Muscle layer of colon (tissue), 2 donors: ENCODE measurements around the gene PMM2.

Source experiments
- H3K27ac ChIP-seq: one replicate; pipeline ENCODE4 v1.7.0; 2013; ENCODE audit warnings: low read depth, mild to moderate bottlenecking, low read length, moderate library complexity
- H3K27me3 ChIP-seq, 2 donors: one replicate each; pipeline ENCODE4 v1.7.0; 2013; ENCODE audit warnings: low read length in 2 of 2, mild to moderate bottlenecking in 2 of 2; ENCODE audit not compliant: insufficient read depth in 2 of 2, control insufficient read depth in 1 of 2
- H3K36me3 ChIP-seq: one replicate; pipeline ENCODE4 v1.7.0; 2013; ENCODE audit warnings: mild to moderate bottlenecking, low read length; ENCODE audit not compliant: insufficient read depth
- H3K4me1 ChIP-seq: one replicate; pipeline ENCODE4 v1.7.0; 2013; ENCODE audit warnings: mild to moderate bottlenecking, low read length; ENCODE audit not compliant: insufficient read depth
- H3K4me3 ChIP-seq, 2 donors: one replicate each; pipeline ENCODE4 v1.7.0; 2013; ENCODE audit warnings: low read length in 2 of 2, low read depth in 1 of 2, mild to moderate bottlenecking in 1 of 2, moderate library complexity in 1 of 2
- H3K9ac ChIP-seq: one replicate; pipeline ENCODE4 v1.7.0; 2013; ENCODE audit warnings: low read length
- H3K9me3 ChIP-seq: one replicate; pipeline ENCODE4 v1.7.0; 2013; ENCODE audit warnings: mild to moderate bottlenecking, low read length
- donor health status: abdominal sarcoma.
- donor health status: Adenocarcinoma of cecum.

The PMM2 gene

DNA sequence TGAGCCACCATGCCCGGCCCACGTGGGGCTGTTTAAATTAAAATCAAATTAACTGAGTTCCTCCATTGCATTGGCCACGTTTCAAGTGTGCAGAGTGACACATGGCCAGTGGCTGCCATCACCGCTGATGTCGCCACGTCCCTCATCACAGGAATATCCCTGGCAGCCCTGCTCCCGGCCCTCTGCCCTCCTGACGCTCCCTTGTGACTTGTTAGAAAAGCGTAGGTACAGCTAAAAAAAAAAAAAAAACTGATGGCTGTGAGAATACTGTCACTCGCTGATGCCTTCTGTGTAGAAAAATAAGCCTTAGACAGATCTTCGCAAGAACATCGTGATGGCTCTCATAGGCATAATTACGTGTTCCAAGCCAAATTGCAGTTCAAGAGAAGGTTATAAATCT is 49.5 kb downstream of the PMM2 start:
- Histone ChIP-seq H3K36me3 (peaks cover 12% of the 10 kb centered on the region), H3K9me3 (no peaks in the 10 kb centered on the region), H3K9ac (no peak overlapping the region), H3K27me3 (no peaks in the 10 kb centered on the region), H3K27ac (no peak overlapping the region), H3K4me1 (peaks cover 6% of the 10 kb centered on the region), H3K4me3 (no peak overlapping the region)

DNA sequence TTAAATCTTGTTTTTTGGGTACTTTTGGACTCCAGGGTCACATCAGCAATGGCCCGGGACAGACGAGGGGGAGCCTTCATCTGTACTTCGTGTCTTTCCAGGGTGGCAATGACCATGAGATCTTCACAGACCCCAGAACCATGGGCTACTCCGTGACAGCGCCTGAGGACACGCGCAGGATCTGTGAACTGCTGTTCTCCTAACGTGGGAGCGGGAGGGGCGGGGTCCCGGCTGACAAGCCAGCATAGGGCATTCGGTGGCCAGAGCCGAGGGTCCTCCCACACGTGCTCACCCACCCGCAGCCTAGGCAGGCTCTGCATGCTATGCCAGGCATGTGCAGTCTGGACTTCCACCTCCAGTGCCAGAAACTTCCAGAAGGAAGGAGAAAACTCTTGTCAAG is 50.0 kb downstream of the PMM2 start:
- Histone ChIP-seq H3K4me3 (no peak overlapping the region), H3K9ac (no peak overlapping the region), H3K27me3 (no peaks in the 10 kb centered on the region), H3K4me1 (peaks cover 6% of the 10 kb centered on the region), H3K9me3 (no peaks in the 10 kb centered on the region), H3K36me3 (peaks cover 12% of the 10 kb centered on the region), H3K27ac (no peak overlapping the region)

DNA sequence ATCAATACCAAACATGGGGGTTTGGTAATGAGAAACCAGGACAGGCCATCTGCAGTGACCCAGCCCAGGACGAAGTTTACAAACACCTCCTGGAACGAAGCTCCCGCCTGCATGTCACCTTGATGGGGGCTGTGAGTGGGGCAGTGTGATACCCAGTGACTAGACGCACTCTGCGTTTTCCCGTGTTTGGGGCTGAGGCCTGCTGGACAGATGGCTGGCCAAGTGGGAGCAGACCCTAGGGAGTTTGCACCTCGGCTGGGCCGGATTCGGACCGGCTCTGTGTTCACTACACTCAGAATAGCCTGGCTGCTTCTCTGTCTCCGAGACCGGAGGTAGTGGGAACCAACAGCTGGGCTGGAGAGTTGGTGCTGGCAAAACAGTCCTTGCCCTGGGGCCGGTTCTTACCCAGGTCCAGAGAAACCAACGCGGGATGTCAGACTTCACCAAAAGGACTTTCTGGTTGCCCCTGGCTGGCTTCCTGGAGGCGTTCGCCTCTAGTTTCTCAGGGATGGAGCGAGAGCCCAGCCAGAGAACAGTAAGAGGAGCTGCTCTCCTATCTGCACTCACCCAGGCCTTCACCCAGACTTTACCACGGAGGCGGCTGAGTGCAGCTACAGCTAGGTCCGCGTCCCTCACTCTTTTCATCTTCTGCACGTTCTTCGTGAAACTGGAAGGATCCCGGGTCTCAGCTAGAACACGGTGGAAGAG is 50.7 kb downstream of the PMM2 start:
- peaks cover 6% of the 10 kb centered on the region for H3K4me1 ChIP-seq
- H3K9me3 ChIP-seq = no peaks in the 10 kb centered on the region
- H3K27ac ChIP-seq = no peak overlapping the region
- no peak overlapping the region for H3K9ac ChIP-seq
- peaks cover 12% of the 10 kb centered on the region for H3K36me3 ChIP-seq
- H3K27me3 ChIP-seq = no peaks in the 10 kb centered on the region
- no peak overlapping the region for H3K4me3 ChIP-seq

DNA sequence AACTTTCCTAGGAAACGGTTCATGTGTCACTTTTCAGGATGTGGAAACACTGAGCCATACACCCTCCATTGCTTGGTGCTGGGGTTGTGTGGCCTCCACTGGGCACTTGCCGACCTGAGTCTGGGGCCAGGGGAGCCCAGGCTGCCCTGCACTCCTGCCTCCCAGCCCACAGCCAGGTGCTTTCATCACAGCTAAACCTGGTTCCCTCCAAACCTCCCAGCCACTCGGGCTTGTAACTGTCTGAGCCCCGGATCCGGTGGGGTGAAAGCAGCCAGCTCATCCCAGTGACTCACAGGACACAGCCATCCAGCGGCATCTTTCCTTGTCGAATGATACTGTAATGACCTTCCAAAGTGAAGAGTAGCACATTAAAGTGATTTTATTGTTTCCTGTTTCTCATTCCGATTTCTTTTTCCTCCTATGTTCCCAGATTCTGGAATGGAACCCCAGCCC is 51.3 kb downstream of the PMM2 start:
- peaks cover 6% of the 10 kb centered on the region for H3K4me1 ChIP-seq

DNA sequence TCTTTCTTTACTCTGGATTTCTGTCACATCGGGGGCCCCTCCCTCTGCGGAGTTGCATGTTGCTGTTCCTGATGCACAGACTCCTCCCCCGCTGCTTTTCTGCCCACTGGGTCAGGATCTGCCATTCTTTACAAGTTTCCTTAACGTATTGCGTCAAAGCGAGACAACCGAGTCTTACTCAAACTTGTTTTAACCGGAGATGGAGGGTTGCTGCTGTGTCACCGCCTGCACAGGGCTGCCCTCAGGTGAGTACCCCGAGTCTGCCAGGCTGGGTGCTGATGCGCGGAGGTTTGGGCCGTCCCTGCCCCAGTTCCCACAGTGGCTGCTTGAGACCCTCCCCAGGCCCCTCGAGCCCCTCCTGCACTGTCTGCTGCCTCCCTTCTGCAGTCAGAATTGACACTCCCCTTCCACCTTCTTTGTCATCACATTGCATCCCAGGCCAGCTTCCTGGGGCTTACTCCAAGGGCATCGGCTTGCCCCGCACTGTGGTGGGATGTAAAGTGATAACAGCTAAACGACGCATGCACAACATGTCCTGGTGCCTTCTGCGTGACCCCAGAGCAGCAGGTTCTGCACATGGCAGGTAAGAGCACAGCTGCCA is 51.9 kb downstream of the PMM2 start:
- Histone ChIP-seq H3K9ac (no peak overlapping the region), H3K9me3 (no peaks in the 10 kb centered on the region), H3K4me3 (no peak overlapping the region), H3K36me3 (peaks cover 12% of the 10 kb centered on the region), H3K27ac (no peak overlapping the region), H3K27me3 (no peaks in the 10 kb centered on the region), H3K4me1 (peaks cover 6% of the 10 kb centered on the region)

More for the DNA sequence above, 51.3 kb downstream of the PMM2 start:
- Histone ChIP-seq H3K4me3 (no peak overlapping the region), H3K27me3 (no peaks in the 10 kb centered on the region), H3K36me3 (peaks cover 12% of the 10 kb centered on the region), H3K27ac (no peak overlapping the region), H3K9ac (no peak overlapping the region), H3K9me3 (no peaks in the 10 kb centered on the region)

DNA sequence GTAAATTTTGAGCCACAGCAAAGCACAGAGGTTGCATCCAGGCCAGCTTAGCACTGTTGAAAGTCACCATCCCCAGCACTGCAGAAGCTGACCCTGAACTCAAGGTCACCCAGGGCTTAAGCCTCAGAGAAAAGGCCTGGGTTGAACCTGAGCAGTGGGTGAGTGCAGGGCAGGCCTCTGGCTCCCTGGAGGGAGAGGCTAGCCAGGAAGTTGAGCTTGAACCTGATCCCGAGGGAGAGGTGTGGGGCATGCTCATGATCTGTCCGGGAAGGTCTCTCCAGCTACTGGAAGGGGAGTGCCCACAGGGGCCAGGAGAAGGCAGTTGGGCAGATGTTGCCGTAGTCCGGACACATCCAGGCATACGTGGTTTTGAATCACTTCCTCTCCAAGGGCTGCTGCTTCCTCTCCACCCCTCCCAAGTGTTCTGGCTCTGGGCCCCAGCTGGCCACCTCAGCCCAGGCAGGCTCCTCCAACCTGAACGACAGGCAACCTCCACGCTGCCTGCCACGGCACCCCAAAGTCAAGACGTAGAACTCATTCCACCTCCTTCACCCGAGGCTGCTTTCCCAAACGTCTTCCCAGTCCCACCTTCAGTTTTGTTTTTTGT is 52.7 kb downstream of the PMM2 start:
- Histone ChIP-seq H3K36me3 (peaks cover 12% of the 10 kb centered on the region), H3K9me3 (no peaks in the 10 kb centered on the region), H3K9ac (no peak overlapping the region), H3K27me3 (no peaks in the 10 kb centered on the region), H3K4me1 (peaks cover 6% of the 10 kb centered on the region), H3K27ac (no peak overlapping the region), H3K4me3 (no peak overlapping the region)

DNA sequence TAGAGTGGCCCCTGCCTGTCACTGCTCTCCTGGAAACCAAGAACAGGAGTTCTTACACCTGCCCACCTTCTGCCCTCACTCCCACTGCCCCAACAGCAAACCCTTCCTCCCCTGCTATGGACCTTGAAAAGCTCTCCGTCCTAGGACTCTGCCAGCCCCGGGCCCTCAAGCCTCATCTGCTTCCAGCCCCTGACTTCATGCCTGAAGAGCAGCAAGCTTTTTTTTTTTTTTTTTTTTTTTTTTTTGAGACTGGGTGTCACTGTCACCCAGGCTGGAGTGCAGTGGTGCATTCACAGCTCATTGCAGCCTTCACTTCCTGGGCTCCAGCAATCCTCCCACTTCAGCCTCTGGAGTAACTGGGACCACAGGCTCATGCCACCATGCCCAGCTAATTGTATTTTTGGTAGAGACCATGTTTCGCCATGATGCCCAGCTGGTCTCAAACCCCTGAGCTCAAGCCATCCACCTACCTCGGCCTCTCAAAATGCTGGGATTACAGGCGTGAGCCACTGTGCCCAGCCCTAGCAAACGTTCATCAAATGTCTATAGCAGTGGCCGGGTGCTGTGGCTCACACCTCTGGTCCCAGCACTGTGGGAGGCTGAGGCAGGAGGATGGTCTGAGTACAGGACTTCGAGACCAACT is 54.2 kb downstream of the PMM2 start:
- Histone ChIP-seq H3K9ac (no peak overlapping the region), H3K9me3 (no peaks in the 10 kb centered on the region), H3K4me3 (no peak overlapping the region), H3K27ac (no peak overlapping the region), H3K27me3 (no peaks in the 10 kb centered on the region), H3K4me1 (peaks cover 6% of the 10 kb centered on the region), H3K36me3 (peaks cover 17% of the 10 kb centered on the region)

DNA sequence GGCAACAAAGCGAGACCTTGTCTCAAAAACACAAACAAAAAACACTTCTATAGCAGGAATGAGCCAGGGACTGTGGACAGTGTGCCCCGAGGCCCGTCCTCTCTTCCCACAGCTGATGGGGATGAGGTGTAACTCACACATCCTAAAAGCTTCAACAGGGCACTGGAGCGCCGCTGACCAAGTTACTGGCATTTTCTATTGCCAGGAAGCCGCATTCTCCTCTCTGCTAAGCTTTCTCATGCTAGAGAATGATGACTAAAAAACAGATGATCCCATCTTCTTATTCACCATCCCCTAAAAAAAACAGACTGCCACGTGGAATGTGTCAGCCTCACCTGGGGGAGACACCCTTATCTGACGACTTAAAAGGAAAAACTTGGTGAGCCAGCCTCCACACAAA is 54.9 kb downstream of the PMM2 start:
- Histone ChIP-seq H3K4me1 (peaks cover 6% of the 10 kb centered on the region), H3K9ac (no peak overlapping the region), H3K4me3 (no peak overlapping the region), H3K36me3 (peaks cover 17% of the 10 kb centered on the region), H3K27me3 (no peaks in the 10 kb centered on the region), H3K9me3 (no peaks in the 10 kb centered on the region), H3K27ac (no peak overlapping the region)

DNA sequence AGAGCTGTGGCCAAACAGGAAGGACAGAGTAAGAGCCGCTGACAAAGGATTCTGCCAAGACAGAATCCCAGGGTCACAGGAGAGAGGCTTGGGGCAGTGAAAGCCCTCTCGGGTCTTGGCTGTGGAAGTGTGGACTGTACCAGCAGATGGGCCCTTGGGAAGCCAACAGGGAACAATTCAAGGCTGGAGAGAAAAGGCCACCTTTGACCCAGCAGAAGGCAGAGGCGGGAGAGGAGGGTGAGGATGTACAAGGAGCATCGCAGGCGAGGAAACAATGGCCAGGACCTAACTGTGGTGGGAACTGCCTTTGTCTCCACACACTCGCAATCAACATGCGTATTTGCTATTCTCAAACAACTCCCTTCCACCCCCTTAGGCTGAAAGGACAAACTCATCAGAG is 55.5 kb downstream of the PMM2 start:
- Histone ChIP-seq H3K9ac (no peak overlapping the region), H3K27me3 (no peaks in the 10 kb centered on the region), H3K9me3 (no peaks in the 10 kb centered on the region), H3K27ac (no peak overlapping the region), H3K4me1 (peaks cover 6% of the 10 kb centered on the region), H3K36me3 (peaks cover 15% of the 10 kb centered on the region), H3K4me3 (no peak overlapping the region)

DNA sequence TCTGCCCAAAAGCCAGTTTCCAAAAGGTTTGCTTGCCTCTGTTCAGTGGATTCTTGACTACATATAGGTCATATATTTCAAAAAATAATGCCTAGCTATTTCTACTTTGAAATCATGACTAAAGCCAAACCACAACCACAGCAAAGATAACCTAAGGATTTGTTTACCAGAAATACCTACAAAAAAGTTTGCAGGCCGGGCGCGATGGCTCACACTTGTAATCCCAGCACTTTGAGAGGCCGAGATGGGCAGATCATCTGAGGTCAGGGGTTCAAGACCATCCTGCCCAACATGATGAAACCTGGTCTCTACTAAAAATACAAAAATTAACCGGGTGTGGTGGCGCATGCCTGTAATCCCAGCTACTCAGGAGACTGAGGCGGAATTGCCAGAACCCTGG is 56.0 kb downstream of the PMM2 start:
- Histone ChIP-seq H3K9me3 (no peaks in the 10 kb centered on the region), H3K27me3 (no peaks in the 10 kb centered on the region), H3K4me1 (peaks cover 6% of the 10 kb centered on the region), H3K36me3 (peaks cover 13% of the 10 kb centered on the region), H3K4me3 (no peak overlapping the region), H3K27ac (no peak overlapping the region), H3K9ac (no peak overlapping the region)

DNA sequence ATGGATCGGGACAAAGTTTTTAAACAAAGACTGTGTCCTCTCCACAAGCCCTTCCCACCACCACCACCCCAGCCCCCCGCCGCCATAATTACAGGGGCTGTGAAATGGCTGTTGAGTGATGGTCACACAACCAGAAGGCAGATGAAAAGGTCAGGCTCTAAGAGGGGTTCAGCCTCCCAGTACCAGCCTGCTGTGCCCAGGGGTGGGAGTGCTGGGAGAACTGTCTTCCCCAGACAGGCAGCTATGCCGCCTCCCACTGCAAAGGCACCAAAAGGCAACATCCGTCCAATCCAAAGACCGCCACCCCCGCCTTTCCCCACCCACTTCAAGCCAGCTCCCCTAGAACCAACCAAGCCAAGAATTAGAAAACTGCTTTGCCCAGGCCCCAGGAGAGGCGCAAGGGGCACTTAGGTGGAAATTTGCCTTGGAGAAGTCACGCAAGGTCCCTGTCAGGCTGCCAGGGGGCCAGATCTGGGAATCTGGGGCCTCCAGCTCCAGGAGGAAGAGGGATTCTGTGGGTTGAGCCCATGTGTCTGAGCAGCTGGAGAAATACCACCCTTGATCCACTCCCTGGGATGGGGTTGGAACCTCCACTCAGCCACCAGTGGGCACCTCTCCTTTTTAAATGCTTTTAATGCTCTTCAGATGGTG is 56.8 kb downstream of the PMM2 start:
- Histone ChIP-seq H3K9ac (no peak overlapping the region), H3K36me3 (peaks cover 16% of the 10 kb centered on the region), H3K9me3 (no peaks in the 10 kb centered on the region), H3K4me3 (no peak overlapping the region), H3K4me1 (peaks cover 6% of the 10 kb centered on the region), H3K27ac (no peak overlapping the region), H3K27me3 (no peaks in the 10 kb centered on the region)
